Heart left ventricle (tissue), 16 donors: ENCODE data around the gene APH1B. TPM values are rescaled to one million over a fixed set of nuclear protein-coding genes. Genes with fewer than 3 reads are reported as not detected.

Experiments
- ATAC-seq, 4 donors: fragments of 200-7000 bp; cut with Tn5 transposase; one replicate each; pipeline ENCODE4 v1.9.1; 2020 to 2022; ENCODE audit warnings: moderate library complexity in 4 of 4, mild to moderate bottlenecking in 3 of 4, moderate number of reproducible peaks in 1 of 4
- DNase-seq, 5 donors: peaks; one replicate each; pipeline ENCODE4 v3.0.0-alpha.2; 2020
- H3K27ac ChIP-seq, 12 donors: fragments of 200-600 bp; sonication (generic) in 4 of 12; one replicate each; pipeline versions ENCODE4 v1.5.0 to v1.8.0; 2016 to 2022; ENCODE audit warnings: mild to moderate bottlenecking in 2 of 12
- H3K27me3 ChIP-seq, 9 donors: fragments of 200-600 bp; sonication (generic) in 2 of 9; one replicate each; pipeline versions ENCODE4 v1.5.1 to v1.8.0; 2016 to 2022; ENCODE audit warnings: mild to moderate bottlenecking in 3 of 9
- H3K36me3 ChIP-seq, 9 donors: fragments of 200-600 bp; sonication (generic) in 2 of 9; one replicate each; pipeline versions ENCODE4 v1.5.0 to v1.8.0; 2018 to 2022; ENCODE audit warnings: mild to moderate bottlenecking in 2 of 9
- H3K4me1 ChIP-seq, 12 donors: fragments of 200-600 bp; sonication (generic) in 4 of 12; one replicate each; pipeline versions ENCODE4 v1.5.0 to v1.8.0; 2016 to 2022; ENCODE audit warnings: mild to moderate bottlenecking in 3 of 12
- H3K4me3 ChIP-seq, 12 donors: fragments of 200-600 bp; sonication (generic) in 4 of 12; one replicate each; pipeline versions ENCODE4 v1.5.0 to v1.8.0; 2017 to 2022; ENCODE audit warnings: mild to moderate bottlenecking in 9 of 12, moderate library complexity in 4 of 12
- H3K9me3 ChIP-seq, 12 donors: fragments of 200-600 bp; sonication (generic) in 4 of 12; one replicate each; pipeline versions ENCODE4 v1.5.0 to v1.8.0; 2016 to 2022; ENCODE audit warnings: mild to moderate bottlenecking in 1 of 12
- CTCF ChIP-seq, 12 donors: fragments of 200-600 bp; sonication (generic) in 4 of 12; IDR thresholded peaks; one replicate each; pipeline versions ENCODE4 v1.5.0 to v1.8.0; 2018 to 2022; ENCODE audit warnings: antibody characterized with exemption in 12 of 12, mild to moderate bottlenecking in 5 of 12
- POLR2A ChIP-seq, 2 donors: fragments of 450-650 bp; IDR thresholded peaks; one replicate each; pipeline ENCODE4 v1.6.1; 2017; ENCODE audit warnings: antibody characterized with exemption in 2 of 2, mild to moderate bottlenecking in 2 of 2, moderate library complexity in 2 of 2
- WGBS, 4 donors: extraction: QIAGEN DNeasy Blood & Tissue Kit in 2 of 4; methylation state at CpG; one replicate each; pipeline versions ENCODE4 v1.1.5 to v1.1.7; 2013 to 2018; 5-methylcytosine and 5-hydroxymethylcytosine counted together
- intact Hi-C, 10 donors: fragments of 100-400 bp; cut with DNase I; formaldehyde crosslinking; loops; one replicate each; pipeline versions ENCODE4 v1.11.1 to v1.14.2; 2022
- polyA plus RNA-seq, 2 donors: library from polyadenylated mRNA; stranded (reverse); fragments of 200-250 nt; gene quantifications; one replicate each; pipeline ENCODE4 v1.2.3, GENCODE V29; 2013
- total RNA-seq, 9 donors: library from RNA; depleted of rRNA in 2 of 9; stranded (reverse); fragments of >200 nt in 2 of 9; fragmentation: NEBNext Ultra II Directional in 3 of 9; extraction: Animal tissue kit (Norgen Biotek cat#: 25700) in 3 of 9; gene quantifications; one replicate each; pipeline versions ENCODE4 v1.1.0 to v1.2.4, GENCODE V29; 2016 to 2023
- donor health status: ischemic (EF 13 %, LVEDD 7.1; RV severe dilation, severe dysfunction).
- donor health status: healthy with polysubstance abuse.
- donor health status: DM: no; HTN: yes; CAD: no.
- donor health status: DM: no; HTN: no; CAD: no.
- donor health status: ischemic (EF 25% LVEDD 6.9; RV normal size, moderate dysfunction).
- donor health status: ischemic (EF 25% LVEDD 5.7; RV mildly dilated, moderate dysfunction).
- donor health status: healthy.
- donor health status: DM: yes; HTN: yes; CAD: no.
- donor health status: ischemic (EF 35%, LVEDD 5.7; RV mildly dilated, moderate dysfunction).
- donor health status: nonischemic (EF 11% LVEDD 7.7; RV severe dilation, severe dysfunction).
- donor health status: DM: yes; HTN: yes; CAD: no.
- donor health status: PGD.
- donor health status: ischemic (EF 29% LVEDD 5.4; RV normal size, mild dysfunction).
- donor health status: nonischemic (EF 23%, LVEDD 6.1; RV moderate dilation, normal function).

Gene APH1B
- total and polyA plus RNA-seq, 11 donors: 1.9 to 17.6 (median 5.7) TPM

GRCh38 chr15:63339006-63339766, 61.8 kb downstream of the APH1B start:
- Histone ChIP-seq H3K4me1 (no peaks in the 10 kb centered on the region), H3K9me3 (no peaks in the 10 kb centered on the region), H3K27me3 (peaks cover 0 to 4% (median 0%) of the 10 kb centered on the region in 9 donors), H3K36me3 (no peaks in the 10 kb centered on the region), H3K4me3 (no peak overlapping the region), H3K27ac (no peak overlapping the region)
- DNase-seq (no peak), ATAC-seq (no peak)
- TF ChIP-seq POLR2A (IDR thresholded peaks at IDR 0.05) (no peak), CTCF (IDR thresholded peaks at IDR 0.05) (no peak)
- intact Hi-C loops: no loop called here
- 89 to 96% (median 93%) methylated on average over 8 to 10 of the region's 10 CpGs for WGBS, 4 donors

- H3K4me3 ChIP-seq: no peak overlapping the region
- DNase-seq (no peak), ATAC-seq (no peak)
- no peak overlapping the region for H3K27ac ChIP-seq
- H3K9me3 ChIP-seq: no peaks in the 10 kb centered on the region
- peaks cover 0 to 4% (median 0%) of the 10 kb centered on the region in 9 donors for H3K27me3 ChIP-seq
- intact Hi-C loops: no loop called here
- TF ChIP-seq POLR2A (IDR thresholded peaks at IDR 0.05) (no peak), CTCF (IDR thresholded peaks at IDR 0.05) (no peak)
- H3K36me3 ChIP-seq: no peaks in the 10 kb centered on the region
- H3K4me1 ChIP-seq: no peaks in the 10 kb centered on the region
- 36 to 77% (median 56%) methylated on average over 1 of the region's 1 CpG for WGBS, 4 donors
Observed at GRCh38 chr15:63339836-63340235, 62.4 kb downstream of the APH1B start.

DNA sequence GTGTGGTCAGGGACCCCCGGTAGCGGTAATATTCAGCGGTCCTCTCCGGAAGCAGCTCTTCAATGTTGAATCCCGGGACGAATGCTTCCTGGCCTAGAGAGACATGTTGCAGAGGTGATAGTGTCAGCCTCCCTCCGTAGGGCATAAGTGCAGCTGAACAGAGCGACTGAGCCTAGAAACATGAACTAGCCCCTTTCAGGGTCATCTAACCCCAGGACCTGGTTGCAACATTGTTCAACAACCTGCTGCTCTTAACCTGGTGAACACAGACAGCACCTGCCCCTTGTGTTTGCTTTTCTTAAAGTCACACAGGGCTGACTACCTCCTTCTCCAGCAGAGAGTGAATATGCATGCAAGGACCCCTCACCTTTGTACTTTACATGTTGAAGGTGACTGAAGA, 62.9 kb downstream of the APH1B start:
- Histone ChIP-seq H3K36me3 (no peaks in the 10 kb centered on the region), H3K27ac (no peak overlapping the region), H3K4me3 (no peak overlapping the region), H3K4me1 (no peaks in the 10 kb centered on the region), H3K27me3 (peaks cover 0 to 4% (median 0%) of the 10 kb centered on the region in 9 donors), H3K9me3 (no peaks in the 10 kb centered on the region)
- intact Hi-C loops: no loop called here
- WGBS, 4 donors: 70 to 87% (median 76%) methylated on average over 7 to 8 of the region's 8 CpGs
- no peak for DNase-seq
- ATAC-seq: no peak
- TF ChIP-seq POLR2A (IDR thresholded peaks at IDR 0.05): no peak
- no peak for TF ChIP-seq CTCF (IDR thresholded peaks at IDR 0.05)

- Histone ChIP-seq H3K27me3 (peaks cover 0 to 4% (median 0%) of the 10 kb centered on the region in 9 donors), H3K4me1 (no peaks in the 10 kb centered on the region), H3K4me3 (no peak overlapping the region), H3K36me3 (no peaks in the 10 kb centered on the region), H3K27ac (no peak overlapping the region), H3K9me3 (no peaks in the 10 kb centered on the region)
- TF ChIP-seq CTCF (IDR thresholded peaks at IDR 0.05) (no peak), POLR2A (IDR thresholded peaks at IDR 0.05) (no peak)
- intact Hi-C loops: no loop called here
- no peak for ATAC-seq
- DNase-seq: no peak
- WGBS, 4 donors: 81 to 89% (median 86%) methylated on average over 3 of the region's 3 CpGs
Observed at GRCh38 chr15:63340878-63341277, 63.5 kb downstream of the APH1B start.
